Activated T-helper 17 cell treated with anti-CD3 and anti-CD28 coated beads, Interleukin-2, amount 50 U/mL, for 72 hours (primary cell): ENCODE measurements around the gene RBM20. TPM values are rescaled to one million over a fixed set of nuclear protein-coding genes. Genes with fewer than 3 reads are reported as not detected.
A peak's percentile ranks its signal among the peaks of the same experiment; 100 is the strongest.
"Not testable (repeated sequence)": the region's sequence is repeated elsewhere in the genome, so short reads cannot be mapped to it uniquely, and the experiment has no call there.

Experiments
- ATAC-seq: fragments of 150-1000 bp; cut with Tn5 transposase; replicated peaks from 2 replicates; pipeline ENCODE4 v1.10.0; 2021; ENCODE audit warnings: mild to moderate bottlenecking, moderate library complexity
- H3K27ac Mint-ChIP-seq: one replicate; pipeline ENCODE4 v1.8.0; 2022; ENCODE audit warnings: mixed read lengths
- H3K27me3 Mint-ChIP-seq: one replicate; pipeline ENCODE4 v1.8.0; 2022; ENCODE audit warnings: mixed read lengths
- H3K36me3 Mint-ChIP-seq: one replicate; pipeline ENCODE4 v1.8.0; 2022; ENCODE audit warnings: low read depth, mild to moderate bottlenecking, mixed read lengths
- H3K4me1 Mint-ChIP-seq: one replicate; pipeline ENCODE4 v1.8.0; 2022; ENCODE audit warnings: mixed read lengths
- H3K4me3 Mint-ChIP-seq: one replicate; pipeline ENCODE4 v1.8.0; 2022; ENCODE audit warnings: mild to moderate bottlenecking, mixed read lengths
- H3K9me3 Mint-ChIP-seq: one replicate; pipeline ENCODE4 v1.8.0; 2022; ENCODE audit warnings: mixed read lengths
- total RNA-seq, 2 donors: library from RNA; stranded (reverse); gene quantifications; one replicate each; pipeline ENCODE4 v1.2.3, GENCODE V29; 2022

The RBM20 gene
- total RNA-seq, 2 donors from 2014 or later = 0.16 TPM; not detected in 1

DNA sequence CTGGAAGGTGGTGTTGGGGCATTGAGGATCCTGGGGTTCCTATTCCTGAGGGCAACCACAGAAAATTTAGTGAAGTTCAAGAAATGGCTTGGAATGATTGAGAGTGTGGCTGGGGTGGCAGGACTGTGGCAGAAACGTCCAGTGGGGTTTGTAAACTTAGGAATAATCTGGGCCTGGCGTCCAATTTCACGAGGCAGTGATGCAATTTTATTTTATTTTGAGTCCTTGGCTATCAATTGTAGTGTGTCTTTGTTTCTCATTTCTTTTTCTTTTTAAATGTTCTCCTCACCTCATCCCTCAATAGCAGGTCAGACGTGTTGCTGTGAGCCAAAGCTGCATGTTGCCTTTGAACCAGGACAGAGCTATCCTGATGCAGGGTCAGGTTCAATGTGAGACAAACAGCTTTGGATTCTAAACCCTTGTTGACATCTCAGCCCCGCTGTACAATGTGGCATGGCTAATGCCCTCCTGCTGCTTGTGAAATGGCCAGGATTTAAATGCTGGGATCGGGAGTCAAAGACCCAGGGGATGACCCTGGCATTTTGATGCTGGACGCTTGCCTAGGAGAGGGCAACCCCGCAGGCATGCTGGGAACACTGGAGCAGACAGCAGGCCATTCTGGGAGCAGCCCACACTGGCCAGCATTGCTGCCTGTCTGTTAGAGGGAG, 64.8 kb downstream of the RBM20 start:
- Mint-ChIP-seq H3K4me3 (no peak overlapping the region), H3K27ac (no peak overlapping the region), H3K27me3 (peaks cover 11% of the 10 kb centered on the region), H3K36me3 (no peaks in the 10 kb centered on the region), H3K4me1 (no peaks in the 10 kb centered on the region), H3K9me3 (no peaks in the 10 kb centered on the region)
- no peak for ATAC-seq

DNA sequence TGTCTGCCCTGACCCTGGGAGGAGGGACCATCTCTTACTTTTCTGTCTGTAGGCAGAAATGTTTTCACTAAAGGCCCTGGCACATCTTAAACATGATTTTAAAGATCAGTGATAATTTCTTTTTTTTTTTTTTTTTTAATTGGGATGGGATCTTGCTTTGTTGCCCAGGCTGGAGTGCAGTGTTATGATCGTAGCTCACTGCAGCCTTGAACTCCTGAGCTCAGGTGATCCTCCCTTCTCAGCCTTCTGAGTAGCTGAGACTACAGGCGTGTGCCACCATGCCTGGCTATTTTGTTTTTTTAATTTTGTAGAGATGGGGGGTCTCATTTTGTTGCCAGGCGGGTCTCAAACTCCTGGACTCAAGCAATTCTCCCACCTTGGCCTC, 65.3 kb downstream of the RBM20 start:
- Mint-ChIP-seq H3K36me3 (no peaks in the 10 kb centered on the region), H3K4me1 (no peaks in the 10 kb centered on the region), H3K27me3 (peaks cover 11% of the 10 kb centered on the region), H3K27ac (no peak overlapping the region), H3K9me3 (no peaks in the 10 kb centered on the region), H3K4me3 (no peak overlapping the region)
- no peak for ATAC-seq

GRCh38 chr10:110709964-110710587, 65.9 kb downstream of the RBM20 start:
- no peak overlapping the region for H3K27ac Mint-ChIP-seq
- H3K27me3 Mint-ChIP-seq = peaks cover 11% of the 10 kb centered on the region
- H3K36me3 Mint-ChIP-seq = no peaks in the 10 kb centered on the region
- no peak for ATAC-seq
- no peaks in the 10 kb centered on the region for H3K4me1 Mint-ChIP-seq
- H3K9me3 Mint-ChIP-seq = no peaks in the 10 kb centered on the region
- no peak overlapping the region for H3K4me3 Mint-ChIP-seq

DNA sequence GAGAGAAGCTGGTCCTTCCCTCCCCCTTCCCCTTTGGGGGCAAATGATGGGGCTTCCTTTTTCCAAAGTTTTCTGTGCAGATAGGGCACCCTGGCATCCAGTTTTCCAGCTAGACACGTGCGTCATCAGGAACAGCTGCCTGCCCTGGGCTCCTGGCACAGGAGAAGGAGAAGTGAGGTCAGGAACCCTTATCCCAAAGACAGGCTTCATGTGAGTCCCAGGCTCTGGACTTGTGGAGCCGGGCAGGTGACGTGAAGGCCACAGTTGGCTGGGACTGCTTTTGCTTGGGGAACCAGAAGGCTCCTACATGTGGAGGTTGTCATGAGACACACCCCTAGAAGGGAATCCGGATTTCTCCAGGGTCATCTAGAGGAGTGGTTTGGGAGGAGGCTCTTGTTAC, 66.5 kb downstream of the RBM20 start:
- ATAC-seq = no peak
- Mint-ChIP-seq H3K4me3 (no peak overlapping the region), H3K36me3 (no peaks in the 10 kb centered on the region), H3K4me1 (no peaks in the 10 kb centered on the region), H3K27me3 (peaks cover 11% of the 10 kb centered on the region), H3K27ac (no peak overlapping the region), H3K9me3 (no peaks in the 10 kb centered on the region)

GRCh38 chr10:110711382-110711781, 67.2 kb downstream of the RBM20 start:
- no peaks in the 10 kb centered on the region for H3K9me3 Mint-ChIP-seq
- no peak overlapping the region for H3K27ac Mint-ChIP-seq
- H3K27me3 Mint-ChIP-seq = peaks cover 8% of the 10 kb centered on the region
- no peaks in the 10 kb centered on the region for H3K36me3 Mint-ChIP-seq
- no peak for ATAC-seq
- no peaks in the 10 kb centered on the region for H3K4me1 Mint-ChIP-seq
- no peak overlapping the region for H3K4me3 Mint-ChIP-seq

- H3K9me3 Mint-ChIP-seq = no peaks in the 10 kb centered on the region
- no peak for ATAC-seq
- no peak overlapping the region for H3K27ac Mint-ChIP-seq
- H3K36me3 Mint-ChIP-seq = no peaks in the 10 kb centered on the region
- no peaks in the 10 kb centered on the region for H3K27me3 Mint-ChIP-seq
- no peaks in the 10 kb centered on the region for H3K4me1 Mint-ChIP-seq
- H3K4me3 Mint-ChIP-seq = no peak overlapping the region
Measured at GRCh38 chr10:110714356-110714755, 70.2 kb downstream of the RBM20 start.

GRCh38 chr10:110717781-110718589, 73.8 kb downstream of the RBM20 start:
- H3K27me3 Mint-ChIP-seq = no peaks in the 10 kb centered on the region
- H3K9me3 Mint-ChIP-seq = no peaks in the 10 kb centered on the region
- no peaks in the 10 kb centered on the region for H3K36me3 Mint-ChIP-seq
- ATAC-seq = no peak
- H3K4me1 Mint-ChIP-seq = no peaks in the 10 kb centered on the region
- H3K27ac Mint-ChIP-seq = no peak overlapping the region
- H3K4me3 Mint-ChIP-seq = no peak overlapping the region

- H3K4me1 Mint-ChIP-seq = peaks cover 29% of the 10 kb centered on the region
- H3K27me3 Mint-ChIP-seq = no peaks in the 10 kb centered on the region
- no peak overlapping the region for H3K4me3 Mint-ChIP-seq
- no peak overlapping the region for H3K27ac Mint-ChIP-seq
- H3K36me3 Mint-ChIP-seq = no peaks in the 10 kb centered on the region
- no peaks in the 10 kb centered on the region for H3K9me3 Mint-ChIP-seq
- ATAC-seq = no peak
Measured at GRCh38 chr10:110721406-110722038, 77.4 kb downstream of the RBM20 start.

DNA sequence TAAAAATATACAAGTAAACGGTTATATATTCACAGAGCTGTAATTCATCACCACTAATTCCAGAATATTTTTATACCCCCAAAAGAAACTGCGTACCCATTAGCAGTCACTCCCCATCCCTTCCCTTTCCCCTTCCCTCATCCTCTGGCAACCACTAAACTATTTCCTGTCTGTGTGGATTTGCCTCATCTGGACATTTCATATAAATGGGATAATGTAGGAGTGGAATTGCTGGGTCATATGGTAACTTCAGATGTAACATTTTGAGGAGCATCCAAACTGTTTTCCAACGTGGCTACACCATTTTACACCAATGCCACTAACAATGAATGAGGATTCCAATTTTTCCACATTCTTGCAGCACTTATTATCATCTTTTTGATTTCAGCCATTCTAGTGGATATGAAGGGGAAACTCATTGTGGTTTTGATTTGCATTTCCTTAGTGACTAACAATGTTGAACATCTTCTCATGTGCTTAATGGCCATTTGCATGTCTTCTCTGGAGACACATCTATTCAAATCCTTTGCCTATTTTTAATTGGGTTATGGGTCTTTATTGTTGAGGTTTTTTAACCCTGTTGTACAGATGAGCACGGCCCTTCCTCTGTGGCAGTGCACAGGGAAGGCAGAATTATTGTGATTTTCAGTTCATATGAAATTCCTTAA, 79.2 kb downstream of the RBM20 start:
- H3K9me3 Mint-ChIP-seq = no peaks in the 10 kb centered on the region
- no peaks in the 10 kb centered on the region for H3K36me3 Mint-ChIP-seq
- peaks cover 29% of the 10 kb centered on the region for H3K4me1 Mint-ChIP-seq
- H3K27me3 Mint-ChIP-seq = no peaks in the 10 kb centered on the region
- ATAC-seq = peak; percentile 26
- H3K27ac Mint-ChIP-seq = peak overlapping the region; percentile 66
- peak overlapping the region; percentile 61 for H3K4me3 Mint-ChIP-seq

- Mint-ChIP-seq H3K36me3 (no peaks in the 10 kb centered on the region), H3K4me1 (peaks cover 29% of the 10 kb centered on the region), H3K27me3 (no peaks in the 10 kb centered on the region), H3K9me3 (no peaks in the 10 kb centered on the region), H3K27ac (peak overlapping the region; percentile 66), H3K4me3 (peak overlapping the region; percentile 61)
- peak; percentile 92 for ATAC-seq
Measured at GRCh38 chr10:110724116-110724921, 80.2 kb downstream of the RBM20 start.

GRCh38 chr10:110724937-110725336, 80.8 kb downstream of the RBM20 start:
- H3K4me3 Mint-ChIP-seq = peak overlapping the region; percentile 61
- peaks cover 29% of the 10 kb centered on the region for H3K4me1 Mint-ChIP-seq
- peak overlapping the region; percentile 37 for H3K27ac Mint-ChIP-seq
- no peaks in the 10 kb centered on the region for H3K36me3 Mint-ChIP-seq
- H3K9me3 Mint-ChIP-seq = no peaks in the 10 kb centered on the region
- peak; percentile 61 for ATAC-seq
- no peaks in the 10 kb centered on the region for H3K27me3 Mint-ChIP-seq

GRCh38 chr10:110725801-110726630, 81.9 kb downstream of the RBM20 start:
- Mint-ChIP-seq H3K9me3 (no peaks in the 10 kb centered on the region), H3K27ac (peak overlapping the region; percentile 37), H3K27me3 (no peaks in the 10 kb centered on the region), H3K36me3 (no peaks in the 10 kb centered on the region), H3K4me3 (no peak overlapping the region), H3K4me1 (peaks cover 29% of the 10 kb centered on the region)
- peak; percentile 31 for ATAC-seq

DNA sequence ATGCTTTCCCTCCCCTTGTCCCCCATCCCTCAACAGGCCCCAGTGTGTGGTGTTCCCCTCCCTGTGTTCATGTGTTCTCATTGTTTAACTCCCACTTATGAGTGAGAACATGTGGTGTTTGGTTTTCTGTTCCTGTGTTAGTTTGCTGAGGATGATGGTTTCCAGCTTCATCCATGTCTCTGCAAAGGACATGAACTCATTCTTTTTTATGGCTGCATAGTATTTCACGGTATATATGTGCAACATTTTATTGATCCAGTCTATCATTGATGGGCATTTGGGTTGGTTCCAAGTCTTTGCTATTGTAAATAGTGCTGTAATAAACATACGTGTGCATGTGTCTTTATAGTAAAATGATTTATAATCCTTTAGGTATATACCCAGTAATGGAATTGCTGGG, 83.6 kb downstream of the RBM20 start:
- H3K9me3 Mint-ChIP-seq, ATAC-seq, H3K27ac Mint-ChIP-seq, H3K27me3 Mint-ChIP-seq, H3K4me3 Mint-ChIP-seq, H3K36me3 Mint-ChIP-seq: not testable (repeated sequence)
- peaks cover 29% of the 10 kb centered on the region for H3K4me1 Mint-ChIP-seq
